GM12875 (cell line): ENCODE results near the gene NOL12.

Source experiments
- H3K4me3 ChIP-seq: one replicate; pipeline ENCODE4 v1.5.1; 2011; ENCODE audit warnings: low read depth, low read length, control low read depth
- CTCF ChIP-seq: IDR thresholded peaks from 2 replicates; pipeline ENCODE4 v1.5.1; 2011; ENCODE audit warnings: low read depth, mild to moderate bottlenecking, control low read depth, inconsistent platforms, low read length, moderate library complexity, borderline replicate concordance; ENCODE audit not compliant: insufficient read depth

The NOL12 gene

GRCh38 chr22:37675930-37676735 is 10.0 kb upstream of the NOL12 start:
- peak overlapping the region; percentile 68 for H3K4me3 ChIP-seq
- no peak for TF ChIP-seq CTCF

DNA sequence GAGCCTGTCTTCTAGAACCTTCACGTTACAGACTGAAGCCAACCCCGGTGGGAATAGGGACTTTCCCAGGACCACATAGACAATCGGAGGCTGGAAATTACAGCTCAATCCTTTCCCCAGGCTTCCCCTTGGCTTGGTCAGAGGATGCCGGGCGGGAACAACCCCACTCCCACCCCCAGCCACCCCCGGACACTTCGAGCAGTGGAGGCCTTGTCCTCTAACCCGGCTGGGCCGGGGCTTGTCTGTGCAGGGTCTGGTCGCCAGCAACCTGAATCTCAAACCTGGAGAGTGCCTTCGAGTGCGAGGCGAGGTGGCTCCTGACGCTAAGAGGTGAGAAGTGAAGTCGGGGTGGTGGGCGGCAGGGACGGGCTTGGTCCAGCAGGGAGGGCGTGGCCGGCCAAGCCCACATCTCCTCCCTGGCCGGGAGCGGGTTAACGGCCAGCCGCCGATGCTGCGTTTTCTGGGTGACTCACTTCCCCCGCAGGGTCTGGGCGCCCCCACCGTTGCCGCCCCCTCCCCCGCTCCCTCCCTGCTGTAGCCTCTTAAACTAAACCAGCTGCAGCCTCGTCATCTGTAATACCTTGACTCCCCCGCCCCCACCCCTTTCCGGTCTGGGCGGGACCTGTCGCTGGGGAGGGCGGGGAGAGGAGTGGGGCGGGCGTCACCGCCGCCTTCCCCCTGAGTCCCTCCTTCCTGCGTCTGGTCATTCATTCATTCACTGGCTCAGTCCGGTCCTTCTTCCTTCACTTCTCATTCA is 9.2 kb upstream of the NOL12 start:
- H3K4me3 ChIP-seq, result peak overlapping the region; percentile 68

DNA sequence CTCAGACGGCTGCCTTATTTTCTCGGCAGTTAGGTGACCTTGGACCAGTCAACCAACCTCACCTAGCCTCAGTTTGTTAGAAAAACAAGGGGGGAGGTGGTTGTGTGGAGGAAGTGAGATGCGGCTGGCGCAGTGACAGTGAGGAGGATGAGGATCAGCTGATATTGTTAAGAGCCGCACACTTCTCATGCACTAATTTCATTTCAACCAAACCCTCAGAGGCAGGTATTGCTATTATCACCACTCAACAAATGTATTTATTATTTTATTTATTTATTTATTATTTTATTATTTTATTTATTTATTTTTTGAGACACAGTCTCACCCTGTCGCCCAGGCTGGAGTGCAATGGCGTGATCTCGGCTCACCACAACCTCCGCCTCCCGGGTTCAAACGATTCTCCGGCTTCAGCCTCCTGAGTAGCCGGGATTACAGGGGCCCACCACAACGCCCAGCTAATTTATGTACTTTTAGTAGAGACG is 8.6 kb upstream of the NOL12 start:
- peak overlapping the region; percentile 68 for H3K4me3 ChIP-seq
- TF ChIP-seq CTCF, result no peak

More for the DNA sequence above, 9.2 kb upstream of the NOL12 start:
- no peak for TF ChIP-seq CTCF

- TF ChIP-seq CTCF, result no peak
- no peak overlapping the region for H3K4me3 ChIP-seq
Measured at GRCh38 chr22:37678372-37678771, 7.8 kb upstream of the NOL12 start.

- TF ChIP-seq CTCF, result no peak
- no peak overlapping the region for H3K4me3 ChIP-seq
Measured at GRCh38 chr22:37679670-37680069, 6.5 kb upstream of the NOL12 start.

GRCh38 chr22:37680191-37680851 is 5.8 kb upstream of the NOL12 start:
- no peak for TF ChIP-seq CTCF
- H3K4me3 ChIP-seq, result no peak overlapping the region
